Parathyroid adenoma (tissue), 2 donors: ENCODE data around the gene CYP4B1.
A peak's percentile ranks its signal among the peaks of the same experiment; 100 is the strongest.
"Not testable (repeated sequence)": the region's sequence is repeated elsewhere in the genome, so short reads cannot be mapped to it uniquely, and the experiment has no call there.

Source experiments
- H2AFZ ChIP-seq: fragments of 300-600 bp; sonication (generic); one replicate; pipeline ENCODE4 v1.7.0; 2017; ENCODE audit warnings: antibody characterized with exemption, mild to moderate bottlenecking
- H3K27ac ChIP-seq: fragments of 300-600 bp; sonication (generic); one replicate; pipeline ENCODE4 v1.7.0; 2017
- H3K27me3 ChIP-seq: fragments of 300-600 bp; sonication (generic); one replicate; pipeline ENCODE4 v1.7.0; 2017; ENCODE audit warnings: low read length; ENCODE audit not compliant: control insufficient read depth, insufficient read depth
- H3K36me3 ChIP-seq: fragments of 300-600 bp; sonication (generic); one replicate; pipeline ENCODE4 v1.7.0; 2017; ENCODE audit warnings: low read length; ENCODE audit not compliant: control insufficient read depth, insufficient read depth
- H3K4me1 ChIP-seq: fragments of 300-600 bp; sonication (generic); one replicate; pipeline ENCODE4 v1.7.0; 2017; ENCODE audit warnings: control low read depth
- H3K4me2 ChIP-seq: fragments of 300-600 bp; sonication (generic); one replicate; pipeline ENCODE4 v1.7.0; 2017; ENCODE audit warnings: low read length
- H3K4me3 ChIP-seq: fragments of 300-600 bp; sonication (generic); one replicate; pipeline ENCODE4 v1.7.0; 2017; ENCODE audit warnings: low read depth, low read length
- H3K79me2 ChIP-seq: fragments of 300-600 bp; sonication (generic); one replicate; pipeline ENCODE4 v1.7.0; 2017; ENCODE audit warnings: control low read depth
- H3K9ac ChIP-seq: fragments of 300-600 bp; sonication (generic); one replicate; pipeline ENCODE4 v1.7.0; 2017; ENCODE audit warnings: mild to moderate bottlenecking
- H3K9me3 ChIP-seq: fragments of 300-600 bp; sonication (generic); one replicate; pipeline ENCODE4 v1.7.0; 2017; ENCODE audit warnings: low read length; ENCODE audit not compliant: control insufficient read depth
- TF ChIP-seq, protein P1 (sequence below): fragments of 300-600 bp; sonication (generic); IDR thresholded peaks from one replicate; pipeline ENCODE4 v1.7.0; 2017; ENCODE audit warnings: antibody characterized with exemption, mild to moderate bottlenecking
- donor health status: primary hyperparathyroidism.

CYP4B1 gene

GRCh38 chr1:46820560-46821060 lies 21.8 kb downstream of the CYP4B1 start:
- no peak overlapping the region for H3K9ac ChIP-seq
- H3K36me3 ChIP-seq = no peaks in the 10 kb centered on the region
- H3K9me3 ChIP-seq = no peaks in the 10 kb centered on the region
- no peak overlapping the region for H3K4me2 ChIP-seq
- peak overlapping the region; percentile 54 for H3K27ac ChIP-seq
- no peaks in the 10 kb centered on the region for H3K79me2 ChIP-seq
- no peak overlapping the region for H2AFZ ChIP-seq
- TF ChIP-seq, protein P1, sequence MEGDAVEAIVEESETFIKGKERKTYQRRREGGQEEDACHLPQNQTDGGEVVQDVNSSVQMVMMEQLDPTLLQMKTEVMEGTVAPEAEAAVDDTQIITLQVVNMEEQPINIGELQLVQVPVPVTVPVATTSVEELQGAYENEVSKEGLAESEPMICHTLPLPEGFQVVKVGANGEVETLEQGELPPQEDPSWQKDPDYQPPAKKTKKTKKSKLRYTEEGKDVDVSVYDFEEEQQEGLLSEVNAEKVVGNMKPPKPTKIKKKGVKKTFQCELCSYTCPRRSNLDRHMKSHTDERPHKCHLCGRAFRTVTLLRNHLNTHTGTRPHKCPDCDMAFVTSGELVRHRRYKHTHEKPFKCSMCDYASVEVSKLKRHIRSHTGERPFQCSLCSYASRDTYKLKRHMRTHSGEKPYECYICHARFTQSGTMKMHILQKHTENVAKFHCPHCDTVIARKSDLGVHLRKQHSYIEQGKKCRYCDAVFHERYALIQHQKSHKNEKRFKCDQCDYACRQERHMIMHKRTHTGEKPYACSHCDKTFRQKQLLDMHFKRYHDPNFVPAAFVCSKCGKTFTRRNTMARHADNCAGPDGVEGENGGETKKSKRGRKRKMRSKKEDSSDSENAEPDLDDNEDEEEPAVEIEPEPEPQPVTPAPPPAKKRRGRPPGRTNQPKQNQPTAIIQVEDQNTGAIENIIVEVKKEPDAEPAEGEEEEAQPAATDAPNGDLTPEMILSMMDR = no peak
- no peaks in the 10 kb centered on the region for H3K27me3 ChIP-seq
- no peaks in the 10 kb centered on the region for H3K4me1 ChIP-seq
- no peak overlapping the region for H3K4me3 ChIP-seq

- H3K36me3 ChIP-seq = no peaks in the 10 kb centered on the region
- H3K9ac ChIP-seq = no peak overlapping the region
- no peaks in the 10 kb centered on the region for H3K4me1 ChIP-seq
- no peak overlapping the region for H3K4me2 ChIP-seq
- H3K4me3 ChIP-seq = no peak overlapping the region
- TF ChIP-seq, protein P1 = no peak
- no peak overlapping the region for H3K27ac ChIP-seq
- no peaks in the 10 kb centered on the region for H3K27me3 ChIP-seq
- H3K9me3 ChIP-seq = no peaks in the 10 kb centered on the region
- H2AFZ ChIP-seq = no peak overlapping the region
- H3K79me2 ChIP-seq = no peaks in the 10 kb centered on the region
Observed at GRCh38 chr1:46822248-46822826, 23.5 kb downstream of the CYP4B1 start.

- no peaks in the 10 kb centered on the region for H3K9me3 ChIP-seq
- TF ChIP-seq, protein P1 = no peak
- no peaks in the 10 kb centered on the region for H3K36me3 ChIP-seq
- H3K4me1 ChIP-seq = no peaks in the 10 kb centered on the region
- H3K79me2 ChIP-seq = no peaks in the 10 kb centered on the region
- no peak overlapping the region for H2AFZ ChIP-seq
- no peak overlapping the region for H3K27ac ChIP-seq
- H3K27me3 ChIP-seq = no peaks in the 10 kb centered on the region
- H3K9ac ChIP-seq = no peak overlapping the region
- H3K4me2 ChIP-seq = no peak overlapping the region
- H3K4me3 ChIP-seq = no peak overlapping the region
Observed at GRCh38 chr1:46823151-46823550, 24.3 kb downstream of the CYP4B1 start.

- not testable (repeated sequence) for H3K36me3 ChIP-seq, H2AFZ ChIP-seq, H3K27ac ChIP-seq, H3K79me2 ChIP-seq, H3K4me3 ChIP-seq, H3K9me3 ChIP-seq, H3K4me2 ChIP-seq, H3K4me1 ChIP-seq, H3K27me3 ChIP-seq, H3K9ac ChIP-seq
Observed at GRCh38 chr1:46826892-46827291, 28.0 kb downstream of the CYP4B1 start.

GRCh38 chr1:46830665-46831322 lies 31.9 kb downstream of the CYP4B1 start:
- H3K4me2 ChIP-seq = no peak overlapping the region
- no peaks in the 10 kb centered on the region for H3K36me3 ChIP-seq
- no peaks in the 10 kb centered on the region for H3K79me2 ChIP-seq
- H3K4me1 ChIP-seq = no peaks in the 10 kb centered on the region
- H3K4me3 ChIP-seq = no peak overlapping the region
- H3K9ac ChIP-seq = no peak overlapping the region
- no peaks in the 10 kb centered on the region for H3K9me3 ChIP-seq
- H3K27ac ChIP-seq = no peak overlapping the region
- H2AFZ ChIP-seq = no peak overlapping the region
- H3K27me3 ChIP-seq = no peaks in the 10 kb centered on the region
- TF ChIP-seq, protein P1 = no peak

DNA sequence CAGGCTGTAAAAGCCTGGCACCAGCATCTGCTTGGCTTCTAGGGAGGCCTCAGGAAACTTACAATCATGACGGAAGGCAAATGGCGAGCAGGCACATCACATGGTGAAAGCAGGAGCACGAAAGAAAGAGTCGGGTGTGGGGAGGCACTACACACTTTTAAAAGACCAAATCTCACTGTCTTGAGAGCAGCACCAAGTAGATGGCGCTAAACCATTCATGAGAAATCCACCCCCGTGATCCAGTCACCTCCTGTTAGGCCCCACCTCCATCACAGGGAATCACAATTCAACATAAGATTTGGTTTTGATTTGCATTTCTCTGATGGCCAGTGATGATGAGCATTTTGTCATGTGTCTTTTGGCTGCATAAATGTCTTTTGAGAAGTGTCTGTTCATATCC lies 36.6 kb downstream of the CYP4B1 start:
- H3K36me3 ChIP-seq, H3K79me2 ChIP-seq, H3K4me2 ChIP-seq, H3K27ac ChIP-seq, H3K9ac ChIP-seq, H3K9me3 ChIP-seq, H3K27me3 ChIP-seq, H3K4me3 ChIP-seq, H3K4me1 ChIP-seq, H2AFZ ChIP-seq: not testable (repeated sequence)

GRCh38 chr1:46846386-46846785 lies 47.5 kb downstream of the CYP4B1 start:
- H3K9ac ChIP-seq, H3K27ac ChIP-seq, H2AFZ ChIP-seq, H3K4me2 ChIP-seq, H3K36me3 ChIP-seq, H3K4me3 ChIP-seq, H3K9me3 ChIP-seq, H3K4me1 ChIP-seq, H3K27me3 ChIP-seq, H3K79me2 ChIP-seq: not testable (repeated sequence)

DNA sequence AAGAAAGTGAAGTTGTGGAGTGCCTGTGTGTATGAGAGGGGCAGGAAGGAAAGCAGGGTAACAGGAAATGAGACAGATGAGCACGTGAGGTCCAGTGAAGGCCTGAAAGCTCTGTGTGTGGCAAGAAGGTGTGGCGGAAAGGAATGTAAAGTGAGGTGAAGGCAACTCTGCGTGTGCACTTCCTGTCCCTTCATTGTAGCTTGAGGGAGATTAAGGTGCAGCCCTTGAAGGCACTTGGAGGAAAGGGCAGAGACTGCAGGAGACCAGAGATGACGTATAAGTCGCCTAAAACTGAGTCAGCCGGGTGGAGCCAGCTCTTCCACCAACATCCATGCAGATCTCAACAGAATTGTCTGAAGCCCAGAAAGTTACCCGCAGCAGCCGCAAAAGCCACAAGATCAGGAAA lies 58.8 kb downstream of the CYP4B1 start:
- not testable (repeated sequence) for H3K79me2 ChIP-seq, H2AFZ ChIP-seq, H3K4me1 ChIP-seq, H3K36me3 ChIP-seq, H3K4me2 ChIP-seq, H3K27me3 ChIP-seq, H3K4me3 ChIP-seq, H3K27ac ChIP-seq, H3K9ac ChIP-seq, H3K9me3 ChIP-seq
